Endothelial cell (in vitro differentiated cells): ENCODE results near the gene ALKBH2. TPM values are rescaled to one million over a fixed set of nuclear protein-coding genes. Genes with fewer than 3 reads are reported as not detected.

ENCODE experiments used
- DNase-seq: peaks from one replicate; pipeline ENCODE4 v3.0.0; 2021; ENCODE audit warnings: low spot score
- H3K27ac Mint-ChIP-seq: one replicate; pipeline ENCODE4 v1.8.0; 2021; ENCODE audit warnings: mixed read lengths, inconsistent platforms; ENCODE audit not compliant: unreplicated experiment
- H3K27me3 Mint-ChIP-seq: one replicate; pipeline ENCODE4 v1.8.0; 2021; ENCODE audit warnings: mild to moderate bottlenecking, moderate library complexity, mixed read lengths, inconsistent platforms; ENCODE audit not compliant: unreplicated experiment
- H3K36me3 Mint-ChIP-seq: one replicate; pipeline ENCODE4 v1.8.0; 2021; ENCODE audit warnings: mild to moderate bottlenecking, low read depth, mixed read lengths, inconsistent platforms; ENCODE audit not compliant: unreplicated experiment
- H3K4me1 Mint-ChIP-seq: one replicate; pipeline ENCODE4 v1.8.0; 2021; ENCODE audit warnings: mild to moderate bottlenecking, mixed read lengths, inconsistent platforms; ENCODE audit not compliant: unreplicated experiment
- H3K4me3 Mint-ChIP-seq: one replicate; pipeline ENCODE4 v1.8.0; 2021; ENCODE audit warnings: mild to moderate bottlenecking, mixed read lengths, inconsistent platforms; ENCODE audit not compliant: unreplicated experiment
- H3K9me3 Mint-ChIP-seq: one replicate; pipeline ENCODE4 v1.8.0; 2021; ENCODE audit warnings: mixed read lengths, inconsistent platforms; ENCODE audit not compliant: unreplicated experiment
- total RNA-seq: library from RNA; stranded (reverse); fragmentation: NEBNext Ultra II Directional; extraction: Animal tissue kit (Norgen Biotek cat#: 25700); gene quantifications from one replicate; pipeline ENCODE4 v1.2.1, GENCODE V29; 2021; ENCODE audit not compliant: unreplicated experiment
- TF ChIP-seq, protein P1 (sequence below): fragments of 200-600 bp; sonication (generic); IDR thresholded peaks from one replicate; pipeline ENCODE4 v1.5.0; 2021; ENCODE audit warnings: antibody characterized with exemption; ENCODE audit not compliant: unreplicated experiment

The ALKBH2 gene
- total RNA-seq, 1 donor from 2014 or later, result 10.4 TPM

DNA sequence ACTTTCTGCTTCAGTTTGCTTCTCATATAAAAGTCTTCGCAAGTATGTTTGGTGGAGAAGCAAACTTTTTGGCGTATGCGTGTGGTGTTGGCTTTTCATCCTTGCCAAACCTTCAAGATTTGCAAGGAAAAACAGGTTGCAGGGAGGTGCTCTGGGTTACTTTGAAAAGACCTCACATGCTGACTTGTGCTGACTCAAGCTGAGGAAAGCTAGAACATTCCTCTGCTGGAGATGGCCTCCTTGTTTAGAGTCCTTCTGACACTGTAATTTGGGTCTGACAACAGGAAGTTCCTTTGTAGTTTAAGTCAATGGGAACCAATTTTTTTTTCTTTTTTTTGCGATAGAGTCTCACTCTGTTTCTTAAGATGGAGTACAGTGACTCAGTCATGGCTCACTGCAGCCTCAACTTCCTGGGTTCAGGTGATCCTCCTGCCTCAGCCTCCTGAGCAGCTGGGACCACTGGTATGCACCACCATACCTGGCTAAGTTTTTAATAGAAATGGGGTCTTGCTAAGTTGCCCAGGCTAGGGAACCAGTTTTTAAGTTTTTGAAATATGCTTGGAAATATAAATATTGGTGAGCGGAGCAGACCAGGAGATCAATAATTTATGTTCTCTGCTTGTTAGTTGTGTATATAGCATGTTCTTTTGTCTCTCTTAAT is 20.5 kb upstream of the ALKBH2 start:
- Mint-ChIP-seq H3K9me3 (no peaks in the 10 kb centered on the region), H3K27ac (no peak overlapping the region), H3K4me1 (peaks cover 8% of the 10 kb centered on the region), H3K36me3 (no peaks in the 10 kb centered on the region), H3K4me3 (no peak overlapping the region), H3K27me3 (peaks cover 5% of the 10 kb centered on the region)
- TF ChIP-seq, protein P1, sequence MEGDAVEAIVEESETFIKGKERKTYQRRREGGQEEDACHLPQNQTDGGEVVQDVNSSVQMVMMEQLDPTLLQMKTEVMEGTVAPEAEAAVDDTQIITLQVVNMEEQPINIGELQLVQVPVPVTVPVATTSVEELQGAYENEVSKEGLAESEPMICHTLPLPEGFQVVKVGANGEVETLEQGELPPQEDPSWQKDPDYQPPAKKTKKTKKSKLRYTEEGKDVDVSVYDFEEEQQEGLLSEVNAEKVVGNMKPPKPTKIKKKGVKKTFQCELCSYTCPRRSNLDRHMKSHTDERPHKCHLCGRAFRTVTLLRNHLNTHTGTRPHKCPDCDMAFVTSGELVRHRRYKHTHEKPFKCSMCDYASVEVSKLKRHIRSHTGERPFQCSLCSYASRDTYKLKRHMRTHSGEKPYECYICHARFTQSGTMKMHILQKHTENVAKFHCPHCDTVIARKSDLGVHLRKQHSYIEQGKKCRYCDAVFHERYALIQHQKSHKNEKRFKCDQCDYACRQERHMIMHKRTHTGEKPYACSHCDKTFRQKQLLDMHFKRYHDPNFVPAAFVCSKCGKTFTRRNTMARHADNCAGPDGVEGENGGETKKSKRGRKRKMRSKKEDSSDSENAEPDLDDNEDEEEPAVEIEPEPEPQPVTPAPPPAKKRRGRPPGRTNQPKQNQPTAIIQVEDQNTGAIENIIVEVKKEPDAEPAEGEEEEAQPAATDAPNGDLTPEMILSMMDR, result no peak
- DNase-seq, result no peak

DNA sequence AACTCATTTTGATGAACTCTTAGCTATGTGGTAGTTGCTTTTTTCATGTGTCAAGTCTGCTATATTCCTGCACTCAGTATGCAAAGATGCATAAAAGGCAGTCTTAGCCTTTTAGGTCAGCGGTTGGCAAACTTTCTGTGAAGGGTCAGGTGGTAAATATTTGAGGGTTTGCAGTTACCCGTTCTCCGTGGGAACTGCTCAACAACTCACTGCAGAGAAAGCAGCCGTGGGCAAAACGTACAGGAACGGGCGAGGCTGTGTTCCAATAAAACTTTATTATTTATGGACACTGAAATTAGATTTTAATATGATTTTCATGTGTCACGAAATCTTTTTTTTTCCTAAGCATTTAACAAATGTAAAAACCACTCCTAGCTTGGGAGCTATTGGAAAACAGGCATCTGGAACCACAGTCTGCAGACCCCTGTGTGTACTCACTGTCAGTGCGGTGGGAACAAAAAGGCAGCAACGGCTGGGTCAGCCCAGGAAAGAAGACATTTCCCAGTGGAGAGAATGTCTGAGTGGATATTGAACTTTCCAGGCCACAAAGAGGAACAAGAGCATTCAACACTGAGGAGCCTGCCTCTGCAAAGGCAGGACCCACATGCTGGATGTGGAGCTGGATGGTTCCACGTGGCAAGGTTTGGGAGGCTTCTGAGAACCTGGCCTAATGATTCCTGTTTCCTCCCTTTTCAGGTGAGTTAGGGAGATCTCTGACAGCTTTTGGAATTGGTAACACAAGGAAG is 19.6 kb upstream of the ALKBH2 start:
- no peak overlapping the region for H3K27ac Mint-ChIP-seq
- H3K27me3 Mint-ChIP-seq, result peaks cover 5% of the 10 kb centered on the region
- peaks cover 8% of the 10 kb centered on the region for H3K4me1 Mint-ChIP-seq
- no peak for DNase-seq
- H3K9me3 Mint-ChIP-seq, result no peaks in the 10 kb centered on the region
- TF ChIP-seq, protein P1, result no peak
- H3K36me3 Mint-ChIP-seq, result peaks cover under 1% of the 10 kb centered on the region
- H3K4me3 Mint-ChIP-seq, result no peak overlapping the region

DNA sequence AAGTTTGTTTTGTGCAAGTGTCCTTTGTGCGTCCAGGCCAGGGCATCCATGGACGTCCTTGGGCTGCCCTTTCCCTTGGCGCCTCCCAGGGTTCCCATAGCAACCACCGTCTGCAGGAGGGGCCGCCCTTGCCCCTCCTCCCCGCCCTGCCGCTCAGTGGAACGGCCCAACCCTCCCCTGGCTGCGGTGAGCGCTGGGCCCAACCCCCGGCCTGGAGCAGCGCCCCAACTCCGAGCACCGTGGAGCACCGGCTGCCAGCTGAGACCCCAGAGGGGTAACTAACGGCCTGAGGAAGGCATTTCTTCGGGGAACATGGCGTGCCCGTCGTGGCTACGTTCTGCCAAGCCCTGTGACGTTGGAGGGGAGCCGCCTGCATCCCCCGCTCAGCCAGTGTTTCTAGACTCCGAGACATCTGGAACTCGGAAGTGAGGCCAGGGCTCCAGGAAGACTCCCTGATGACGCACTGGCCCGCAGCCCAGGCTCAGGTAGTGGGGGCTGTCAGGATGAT is 17.8 kb upstream of the ALKBH2 start:
- Mint-ChIP-seq H3K27me3 (peaks cover 6% of the 10 kb centered on the region), H3K4me3 (no peak overlapping the region), H3K36me3 (peaks cover 10% of the 10 kb centered on the region), H3K27ac (no peak overlapping the region), H3K4me1 (peaks cover 7% of the 10 kb centered on the region), H3K9me3 (no peaks in the 10 kb centered on the region)
- TF ChIP-seq, protein P1, result no peak
- peak; percentile 57 for DNase-seq

DNA sequence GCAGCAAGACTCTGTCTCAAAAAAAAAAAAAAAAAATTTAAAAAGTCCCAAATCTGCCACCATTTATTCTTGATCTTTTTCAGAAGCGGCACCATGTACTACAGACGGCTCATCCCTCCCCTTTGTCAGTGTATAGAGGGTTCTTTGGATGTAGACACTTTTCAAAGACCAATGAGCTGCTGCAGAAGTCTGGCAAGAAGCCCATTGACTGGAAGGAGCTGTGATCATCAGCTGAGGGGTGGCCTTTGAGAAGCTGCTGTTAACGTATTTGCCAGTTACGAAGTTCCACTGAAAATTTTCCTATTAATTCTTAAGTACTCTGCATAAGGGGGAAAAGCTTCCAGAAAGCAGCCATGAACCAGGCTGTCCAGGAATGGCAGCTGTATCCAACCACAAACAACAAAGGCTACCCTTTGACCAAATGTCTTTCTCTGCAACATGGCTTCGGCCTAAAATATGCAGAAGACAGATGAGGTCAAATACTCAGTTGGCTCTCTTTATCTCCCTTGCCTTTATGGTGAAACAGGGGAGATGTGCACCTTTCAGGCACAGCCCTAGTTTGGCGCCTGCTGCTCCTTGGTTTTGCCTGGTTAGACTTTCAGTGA is 16.6 kb upstream of the ALKBH2 start:
- H3K36me3 Mint-ChIP-seq, result peaks cover 18% of the 10 kb centered on the region
- peaks cover 4% of the 10 kb centered on the region for H3K27me3 Mint-ChIP-seq
- no peaks in the 10 kb centered on the region for H3K9me3 Mint-ChIP-seq
- H3K4me1 Mint-ChIP-seq, result peaks cover 3% of the 10 kb centered on the region
- H3K4me3 Mint-ChIP-seq, result no peak overlapping the region
- no peak overlapping the region for H3K27ac Mint-ChIP-seq
- TF ChIP-seq, protein P1, result no peak
- DNase-seq, result no peak
